Esophagus squamous epithelium (tissue), 4 donors: ENCODE results near the gene DNAJC18.

Experiments used
- POLR2A ChIP-seq, 4 donors: fragments of 450-650 bp; IDR thresholded peaks; one replicate each; pipeline ENCODE4 v1.6.1; 2017; ENCODE audit warnings: antibody characterized with exemption in 4 of 4, mild to moderate bottlenecking in 4 of 4, moderate library complexity in 3 of 4
- TF ChIP-seq, protein P1 (sequence below), 6 experiments: fragments of 450-650 bp in 4 of 6; fragments of 200-600 bp in 2 of 6; sonication (generic) in 2 of 6; IDR thresholded peaks; one replicate each; pipeline ENCODE4 v1.5.1; 2016 to 2019; ENCODE audit warnings: antibody characterized with exemption in 6 of 6, mild to moderate bottlenecking in 4 of 6, moderate library complexity in 4 of 6

GRCh38 chr5:139451878-139452660 is 12.7 kb upstream of the DNAJC18 start:
- TF ChIP-seq, protein P1, sequence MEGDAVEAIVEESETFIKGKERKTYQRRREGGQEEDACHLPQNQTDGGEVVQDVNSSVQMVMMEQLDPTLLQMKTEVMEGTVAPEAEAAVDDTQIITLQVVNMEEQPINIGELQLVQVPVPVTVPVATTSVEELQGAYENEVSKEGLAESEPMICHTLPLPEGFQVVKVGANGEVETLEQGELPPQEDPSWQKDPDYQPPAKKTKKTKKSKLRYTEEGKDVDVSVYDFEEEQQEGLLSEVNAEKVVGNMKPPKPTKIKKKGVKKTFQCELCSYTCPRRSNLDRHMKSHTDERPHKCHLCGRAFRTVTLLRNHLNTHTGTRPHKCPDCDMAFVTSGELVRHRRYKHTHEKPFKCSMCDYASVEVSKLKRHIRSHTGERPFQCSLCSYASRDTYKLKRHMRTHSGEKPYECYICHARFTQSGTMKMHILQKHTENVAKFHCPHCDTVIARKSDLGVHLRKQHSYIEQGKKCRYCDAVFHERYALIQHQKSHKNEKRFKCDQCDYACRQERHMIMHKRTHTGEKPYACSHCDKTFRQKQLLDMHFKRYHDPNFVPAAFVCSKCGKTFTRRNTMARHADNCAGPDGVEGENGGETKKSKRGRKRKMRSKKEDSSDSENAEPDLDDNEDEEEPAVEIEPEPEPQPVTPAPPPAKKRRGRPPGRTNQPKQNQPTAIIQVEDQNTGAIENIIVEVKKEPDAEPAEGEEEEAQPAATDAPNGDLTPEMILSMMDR (IDR thresholded peaks at IDR 0.05): no peak
- no peak for TF ChIP-seq POLR2A (IDR thresholded peaks at IDR 0.05)
